Astrocyte of the hippocampus (primary cell): ENCODE results near the gene MRPS18A.

ENCODE experiments used
- DNase-seq: peaks from one replicate; pipeline ENCODE4 v3.0.0; 2011; ENCODE audit warnings: low read depth, low spot score

The MRPS18A gene

DNA sequence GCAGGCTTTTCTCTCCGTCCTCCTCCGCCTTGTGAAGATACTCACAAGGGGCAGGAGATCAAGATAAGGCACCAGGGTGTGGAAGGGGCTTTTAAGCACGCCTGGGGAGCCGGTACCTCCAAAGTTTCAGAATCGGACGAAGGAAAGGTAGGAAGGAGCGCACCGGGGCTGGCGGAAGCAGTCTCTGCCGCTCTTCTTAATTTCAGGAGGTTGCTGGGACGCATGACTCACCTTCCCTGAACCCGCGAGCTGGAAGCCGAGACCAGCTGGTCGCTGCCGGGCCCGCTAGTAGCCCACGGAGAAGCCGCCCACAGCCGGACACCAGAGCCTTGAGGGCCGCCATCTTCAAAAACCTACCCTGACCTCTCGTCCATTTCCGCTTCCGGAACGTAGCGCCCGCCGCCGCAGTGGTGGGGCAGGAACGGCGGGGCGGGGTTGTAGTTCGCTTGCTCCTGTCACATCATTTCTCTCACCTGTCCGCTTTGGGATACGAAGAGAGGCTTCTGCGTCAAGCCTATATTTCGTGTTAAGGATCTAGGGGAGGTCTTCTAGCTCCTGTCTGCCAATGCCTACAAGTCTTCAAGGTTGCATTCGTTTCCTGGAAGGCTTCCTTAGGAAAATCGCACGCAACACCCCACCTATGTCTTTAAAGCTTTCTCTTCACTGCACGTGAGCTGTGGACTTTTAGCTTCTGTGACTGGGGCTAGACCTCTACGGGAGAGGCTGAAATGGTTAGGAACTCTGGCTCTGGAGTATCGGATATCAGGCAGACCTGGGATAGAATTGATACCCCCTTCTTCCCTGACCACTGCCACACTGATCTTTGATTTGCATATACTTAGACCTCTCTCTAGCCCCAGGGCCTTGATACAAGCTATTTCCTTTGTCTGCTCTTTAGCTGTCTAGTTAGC is at the start of gene MRPS18A:
MRPS18A (minus strand) TSS at position 355 of the 911 bp plus-strand sequence; CDS start at position 343, 12 bp downstream.
- peak; percentile 85 for DNase-seq

DNA sequence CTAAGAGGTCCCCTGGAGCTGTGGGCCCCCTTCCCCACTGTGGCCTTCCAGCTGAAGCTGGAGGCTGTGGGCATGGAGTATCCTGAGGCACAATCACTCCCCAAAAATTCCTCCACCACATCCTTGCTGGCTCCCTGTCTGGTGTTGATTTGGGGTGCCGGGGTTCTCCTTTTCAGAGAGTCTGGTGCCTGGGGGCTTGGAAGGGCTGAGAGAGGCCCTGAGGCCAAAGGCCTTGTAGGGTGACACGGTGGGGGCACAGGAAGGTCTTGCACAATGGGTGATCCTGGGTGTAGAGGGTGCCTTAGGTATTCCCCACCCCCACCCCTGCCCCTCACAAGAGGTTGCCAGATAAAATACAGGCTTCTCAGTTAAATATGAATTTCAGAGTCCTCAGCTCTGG is 49.3 kb upstream of the MRPS18A start:
- no peak for DNase-seq

DNA sequence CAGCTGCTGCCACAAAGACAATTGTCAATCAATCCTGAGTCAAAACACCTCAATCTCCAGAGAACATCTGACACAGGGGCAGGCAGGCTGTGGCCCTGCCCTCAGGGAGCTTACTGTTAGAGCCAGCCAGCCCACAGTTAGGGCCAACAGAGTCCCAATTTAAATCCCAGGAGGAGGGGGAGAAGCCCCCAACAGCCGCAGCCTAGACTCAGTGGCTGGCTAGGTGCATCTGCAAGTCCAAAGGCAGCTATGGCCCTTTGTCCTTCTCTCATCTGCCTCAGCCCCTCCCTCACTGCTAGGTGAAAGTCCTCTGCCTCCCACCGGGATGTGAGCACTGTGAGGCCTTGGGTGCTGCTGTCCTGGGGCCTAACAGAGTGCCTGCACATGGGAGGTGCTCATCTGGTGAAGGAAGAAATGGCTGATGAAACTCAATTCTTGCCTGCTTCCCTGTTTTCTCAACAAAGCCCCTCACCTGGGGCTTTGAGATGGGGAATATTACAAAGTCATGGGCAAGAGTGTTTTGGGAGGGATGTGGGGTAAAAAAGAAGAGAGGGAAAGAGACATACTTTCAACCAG is 48.7 kb upstream of the MRPS18A start:
- no peak for DNase-seq

DNA sequence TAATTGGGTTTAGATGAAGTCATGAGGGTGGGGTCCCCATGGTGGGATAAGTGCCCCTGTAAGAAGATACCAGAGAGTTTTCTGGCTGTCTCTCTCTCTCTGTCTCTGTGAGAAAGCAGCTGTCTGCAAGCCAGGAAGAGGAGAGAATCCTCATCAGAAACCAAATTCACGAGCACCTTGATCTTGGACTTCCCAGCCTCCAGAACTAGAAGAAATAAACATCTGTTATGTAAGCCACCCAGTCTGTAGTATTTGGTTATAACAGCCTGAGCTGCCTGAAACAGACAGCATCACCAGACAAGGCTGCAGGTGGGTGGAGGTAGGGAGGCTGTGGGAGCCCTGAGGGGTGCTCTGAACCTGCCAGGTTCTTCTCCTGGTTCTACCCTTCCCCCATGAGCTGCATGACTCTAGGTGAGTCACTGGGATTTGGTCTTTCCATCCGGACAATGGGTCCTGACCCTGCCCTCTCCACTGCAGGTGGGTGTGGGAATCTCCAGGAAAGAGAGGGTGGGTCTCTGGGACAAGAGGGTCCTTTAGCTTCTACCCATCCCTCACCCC is 48.1 kb upstream of the MRPS18A start:
- DNase-seq = no peak

DNA sequence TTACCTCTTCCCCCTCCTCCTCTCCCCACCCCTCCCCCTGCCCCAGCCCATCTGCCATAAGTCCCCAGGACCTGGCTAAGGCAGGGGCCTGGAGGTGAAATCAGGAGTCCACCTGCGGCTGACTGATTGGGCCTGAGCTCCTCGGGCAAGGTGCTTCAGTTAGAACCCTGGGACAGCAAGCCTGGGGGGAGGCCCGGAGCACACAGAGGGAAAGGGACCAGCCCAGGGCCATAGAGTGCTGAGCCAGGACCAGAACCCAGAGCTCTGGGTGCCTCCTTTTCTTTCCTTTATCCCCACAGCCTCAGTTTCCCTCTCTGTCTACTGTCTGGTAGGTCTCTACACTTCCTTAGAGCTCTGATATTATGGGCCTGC is 46.7 kb upstream of the MRPS18A start:
- no peak for DNase-seq

DNA sequence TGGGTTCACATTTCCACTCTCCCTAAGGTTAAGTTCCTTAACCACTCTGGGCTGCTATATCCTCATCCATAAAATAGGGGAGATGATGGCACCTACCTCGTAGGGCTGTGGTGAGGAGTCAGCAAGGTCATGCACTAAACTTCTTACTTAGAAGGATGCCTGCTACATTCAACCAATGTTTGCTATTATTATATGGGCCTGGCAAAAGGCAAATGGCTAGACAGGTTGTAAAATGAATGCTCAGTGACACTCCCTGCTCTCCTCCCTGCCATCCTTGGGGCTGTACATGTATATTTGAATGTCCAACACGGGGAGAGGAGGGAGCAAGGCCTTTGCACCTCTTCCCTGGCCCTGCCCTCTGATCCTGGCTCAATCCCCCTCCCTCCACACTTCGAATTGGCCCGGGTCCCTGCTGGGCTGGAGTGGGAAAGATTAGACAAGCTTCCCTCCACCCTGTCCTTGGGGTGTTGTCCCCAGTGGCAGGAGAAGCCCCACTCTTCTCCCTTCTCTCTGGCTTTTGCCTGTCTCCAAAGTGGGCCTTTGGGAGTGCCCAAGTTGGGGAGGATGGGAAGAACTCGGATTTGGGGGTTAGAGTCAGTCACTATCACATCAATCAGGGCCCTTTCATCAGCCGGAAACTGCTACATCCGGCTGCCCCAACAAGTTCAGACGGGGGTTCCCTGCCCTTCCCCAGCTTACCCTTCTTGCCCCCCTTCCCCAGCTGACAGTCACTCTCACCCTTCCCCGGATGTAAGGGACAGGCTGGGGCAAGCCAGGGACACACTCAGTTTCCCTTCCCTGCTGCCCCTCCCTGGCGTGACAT is 46.1 kb upstream of the MRPS18A start:
- no peak for DNase-seq

DNA sequence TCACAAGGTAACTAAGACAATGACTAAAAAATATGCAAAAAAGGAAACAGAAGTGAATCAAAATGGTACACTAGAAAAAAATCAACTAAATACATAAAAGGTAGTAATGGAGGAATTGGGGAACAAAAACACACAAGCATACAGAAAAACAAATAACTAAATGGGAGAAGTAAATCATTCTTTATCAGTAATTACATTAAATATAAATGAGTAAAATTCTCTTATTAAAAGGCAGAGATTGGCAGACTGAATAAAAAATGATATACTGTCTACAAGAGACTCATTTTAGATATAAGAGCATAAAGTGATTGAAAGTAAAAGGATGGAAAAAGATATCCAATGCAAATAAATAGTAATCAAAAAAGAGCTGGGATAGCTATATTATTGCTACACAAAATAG is 43.0 kb upstream of the MRPS18A start:
- DNase-seq = no peak

DNA sequence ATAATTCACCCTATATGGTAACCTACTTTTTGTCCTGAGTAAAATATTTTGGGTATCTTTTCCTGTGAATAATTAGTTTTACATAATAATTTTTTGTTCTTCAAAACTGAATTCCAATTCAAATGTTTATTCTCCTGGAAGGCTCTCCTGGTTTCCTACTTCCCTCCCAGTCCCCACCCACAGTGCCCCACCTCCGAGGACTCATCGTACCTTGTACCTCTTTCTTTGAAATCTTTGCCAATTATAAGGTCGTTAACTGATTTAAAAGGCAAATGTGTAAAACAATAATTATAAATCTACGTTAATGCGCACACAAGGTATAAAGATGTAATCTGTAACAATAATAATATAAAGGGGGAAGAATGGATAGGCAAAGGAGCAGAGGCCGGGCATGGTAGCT is 41.9 kb upstream of the MRPS18A start:
- DNase-seq = no peak

DNA sequence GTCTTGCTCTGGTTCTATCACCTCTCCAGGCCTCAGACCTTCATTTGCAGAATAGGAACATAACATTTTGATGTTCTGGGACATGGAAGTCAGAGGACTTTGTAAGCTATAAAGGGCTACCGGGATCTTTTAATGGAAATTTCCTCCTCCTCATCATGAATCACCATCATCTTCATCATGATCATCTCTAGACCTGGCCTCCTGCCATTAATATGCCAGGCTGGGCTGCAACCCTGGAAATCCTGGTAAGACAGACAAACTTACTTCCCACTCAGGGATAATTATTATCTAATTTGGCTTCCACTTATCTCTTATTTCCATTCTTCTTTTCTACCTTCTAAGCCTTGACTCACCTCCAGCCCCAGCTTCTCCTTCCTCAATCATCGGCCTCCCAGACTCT is 41.0 kb upstream of the MRPS18A start:
- no peak for DNase-seq

DNA sequence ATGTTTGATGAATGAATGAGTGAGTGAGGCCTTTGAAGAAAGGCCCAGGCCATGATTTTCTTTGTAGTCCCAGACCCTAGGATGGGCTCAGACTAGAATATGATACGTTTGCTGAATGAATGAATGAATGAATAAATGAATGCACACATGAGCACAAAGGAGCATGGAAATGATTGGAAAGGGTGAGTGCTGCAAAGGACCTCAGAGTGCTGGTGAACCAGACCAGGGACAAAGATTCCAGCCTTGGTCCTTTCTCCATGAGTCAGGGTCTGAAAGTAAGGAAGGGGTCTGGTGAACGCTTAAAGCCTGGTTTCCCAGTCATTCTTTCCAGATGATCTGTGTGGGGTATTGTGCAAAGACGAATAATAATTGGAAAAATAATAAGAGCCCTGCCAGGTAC is 40.0 kb upstream of the MRPS18A start:
- no peak for DNase-seq

DNA sequence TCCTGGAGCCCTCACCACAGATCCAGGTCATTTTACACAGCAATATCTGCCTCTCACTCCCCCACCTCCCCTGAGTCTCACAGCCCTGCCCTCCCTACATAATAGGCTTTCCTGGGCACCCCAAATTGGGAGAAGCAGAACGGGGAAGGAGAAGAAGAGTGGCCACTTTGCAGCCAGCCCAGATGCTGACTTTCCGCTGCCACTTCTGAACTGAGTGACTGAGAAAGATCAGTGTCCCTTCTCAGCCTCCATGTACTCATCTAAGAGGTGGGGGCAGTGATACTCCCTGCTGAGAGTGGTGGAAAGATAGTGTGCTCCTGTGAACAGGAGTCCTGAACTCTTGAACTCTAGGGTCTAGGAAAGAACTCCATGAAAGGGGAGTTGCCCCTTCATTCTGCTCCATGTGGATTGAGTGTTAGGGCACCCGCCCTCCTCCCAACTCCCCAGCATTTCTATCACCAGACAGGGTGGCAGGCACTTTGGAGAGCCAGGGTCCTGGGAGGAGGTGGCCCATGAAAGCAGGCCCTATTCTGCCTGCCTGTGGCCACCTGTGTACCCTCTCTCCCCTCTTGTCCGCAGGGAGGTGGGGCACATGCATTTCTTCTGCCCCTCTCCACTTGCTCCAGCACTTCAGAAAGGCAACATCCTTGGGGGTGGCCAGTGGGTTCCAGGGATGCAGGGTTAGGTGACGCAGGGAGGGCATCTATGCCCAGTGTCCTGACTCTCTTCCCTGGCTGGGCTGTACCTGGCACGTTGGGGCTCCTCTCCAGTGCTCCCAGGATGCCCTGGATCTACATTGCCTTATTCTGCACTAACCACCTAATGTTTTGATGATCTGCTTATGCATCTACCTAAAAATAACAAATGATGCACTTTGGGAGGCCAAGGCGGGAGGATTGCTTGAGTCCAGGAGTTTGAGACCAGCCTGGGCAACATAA is 38.3 kb upstream of the MRPS18A start:
- no peak for DNase-seq

DNA sequence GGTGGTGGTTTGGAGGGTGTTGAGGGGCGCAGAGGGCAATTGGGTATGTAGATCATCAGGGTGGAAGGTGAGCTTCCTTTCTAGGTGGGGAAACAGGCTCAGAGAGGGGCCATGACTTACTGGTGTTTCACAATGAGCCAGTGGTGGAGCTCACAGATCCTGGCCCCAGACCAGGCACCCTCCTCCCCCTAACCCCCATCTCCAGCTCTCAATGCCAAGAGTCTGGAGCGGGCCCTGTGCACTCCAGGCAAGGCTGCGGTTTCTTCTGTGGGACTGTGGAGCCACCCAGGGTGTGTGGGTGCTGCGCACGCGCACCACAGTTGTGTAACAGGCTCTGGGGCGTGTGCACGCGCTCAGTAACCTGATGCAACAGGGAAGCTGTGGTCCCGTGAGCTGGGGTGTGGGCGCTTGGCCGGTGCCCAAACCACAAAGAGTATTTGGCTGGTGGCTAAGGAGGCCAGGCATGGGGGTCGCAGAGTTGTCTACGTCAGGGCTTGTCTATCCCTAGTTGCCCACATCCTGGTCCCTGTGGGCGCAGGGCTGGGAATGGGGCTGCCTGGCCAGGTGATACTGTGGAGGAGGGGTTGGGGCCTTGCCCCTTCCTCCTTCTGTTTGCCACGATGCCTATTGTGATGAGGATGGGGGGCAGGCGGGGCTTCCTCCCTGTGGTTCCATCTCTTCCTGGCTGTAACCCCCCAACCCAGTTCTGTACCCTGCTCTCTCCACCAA is 37.5 kb upstream of the MRPS18A start:
- DNase-seq = peak; percentile 88

DNA sequence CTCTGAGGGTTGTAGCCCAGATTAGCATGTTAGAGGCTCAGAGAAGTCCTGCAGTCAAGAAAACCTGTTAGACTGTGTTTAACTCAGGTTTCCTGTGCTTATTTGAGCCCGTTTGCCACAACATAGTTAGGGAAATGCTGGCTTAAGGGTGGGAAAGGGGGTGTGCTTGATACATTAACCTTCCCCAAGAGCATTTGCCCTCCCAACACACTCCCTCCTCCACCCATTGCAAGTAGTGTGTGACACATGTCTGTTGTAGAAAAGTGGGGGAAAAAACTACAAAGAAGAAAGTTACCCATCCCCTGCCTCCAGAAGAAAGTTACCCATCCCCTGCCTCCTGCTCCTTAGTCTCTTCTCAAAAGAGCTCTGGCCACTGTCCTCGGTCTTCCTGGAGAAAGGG is 36.8 kb upstream of the MRPS18A start:
- no peak for DNase-seq

DNA sequence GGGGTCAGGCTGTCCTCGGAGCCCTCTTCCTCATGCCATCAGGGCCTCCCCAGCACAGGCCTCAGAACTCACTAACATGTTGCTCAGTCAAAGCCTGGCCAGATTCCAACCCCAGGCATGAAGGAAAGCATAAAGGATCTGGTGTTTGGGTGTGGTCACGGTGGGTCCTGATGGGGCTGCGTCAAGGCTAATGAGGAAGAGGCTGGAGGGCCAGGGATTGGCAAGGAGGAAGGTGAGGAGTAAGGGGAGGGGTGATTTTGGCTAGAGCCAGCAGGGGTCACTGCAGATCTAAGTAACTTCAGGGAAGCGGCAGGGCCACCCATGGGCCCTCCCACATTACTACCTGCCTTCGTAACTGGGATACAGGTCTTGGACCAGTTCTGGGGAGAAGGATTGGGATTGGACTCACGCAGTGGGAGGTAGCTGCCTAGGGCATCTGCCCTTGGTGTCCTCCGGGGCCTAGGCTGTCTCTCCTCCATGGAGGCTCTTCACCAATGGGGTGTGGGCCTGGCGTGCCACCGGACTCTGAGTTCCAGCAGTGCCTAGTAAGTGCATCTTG is 36.2 kb upstream of the MRPS18A start:
- DNase-seq = peak; percentile 68

DNA sequence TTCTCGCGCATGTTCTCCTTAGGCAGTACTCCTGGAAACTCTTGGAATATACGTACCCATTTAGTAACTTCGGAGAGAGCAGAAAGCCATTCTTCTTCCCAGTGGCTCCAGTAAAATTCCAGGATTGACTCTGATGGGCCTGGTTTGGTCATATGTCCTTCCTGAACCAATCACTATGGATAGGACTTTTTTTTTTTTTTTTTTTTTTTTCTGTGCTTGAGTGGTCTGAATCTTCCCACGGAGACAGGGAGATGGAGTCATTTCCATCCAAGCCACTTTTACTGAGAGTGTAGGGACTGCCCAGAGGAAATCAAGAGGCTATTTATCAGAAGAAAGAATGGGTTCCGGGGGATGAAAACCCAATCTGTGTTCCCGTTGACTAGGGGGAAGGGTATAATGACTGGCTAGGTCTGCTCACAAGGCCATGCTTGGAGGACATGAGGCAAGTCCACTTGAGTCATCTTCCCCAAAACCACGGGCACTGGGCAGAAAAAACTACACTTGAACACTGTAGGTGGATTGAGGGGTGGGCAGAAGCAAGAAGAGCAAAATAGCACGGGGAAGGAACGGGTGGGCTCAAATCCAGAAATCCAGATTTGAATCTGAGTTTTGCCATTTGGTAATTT is 35.4 kb upstream of the MRPS18A start:
- DNase-seq = no peak

DNA sequence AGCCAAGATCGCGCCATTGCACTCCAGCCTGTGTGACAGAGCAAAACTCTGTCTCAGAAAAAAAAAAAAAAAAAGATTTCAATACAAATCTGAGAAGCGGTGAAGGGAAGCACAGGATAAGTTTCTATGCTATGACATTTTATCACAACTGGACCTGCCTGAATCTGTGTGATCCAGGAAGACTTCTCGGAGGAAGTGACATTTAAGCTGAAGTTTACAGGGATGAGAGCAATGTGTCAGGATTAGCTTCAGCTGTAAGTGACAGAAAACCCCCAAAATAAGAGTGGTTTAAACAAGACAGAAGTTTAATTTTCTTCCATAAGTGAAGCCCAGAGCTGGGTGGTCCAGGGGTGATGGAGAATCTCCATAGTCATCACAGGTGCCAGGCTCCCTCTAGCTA is 33.4 kb upstream of the MRPS18A start:
- DNase-seq = no peak

DNA sequence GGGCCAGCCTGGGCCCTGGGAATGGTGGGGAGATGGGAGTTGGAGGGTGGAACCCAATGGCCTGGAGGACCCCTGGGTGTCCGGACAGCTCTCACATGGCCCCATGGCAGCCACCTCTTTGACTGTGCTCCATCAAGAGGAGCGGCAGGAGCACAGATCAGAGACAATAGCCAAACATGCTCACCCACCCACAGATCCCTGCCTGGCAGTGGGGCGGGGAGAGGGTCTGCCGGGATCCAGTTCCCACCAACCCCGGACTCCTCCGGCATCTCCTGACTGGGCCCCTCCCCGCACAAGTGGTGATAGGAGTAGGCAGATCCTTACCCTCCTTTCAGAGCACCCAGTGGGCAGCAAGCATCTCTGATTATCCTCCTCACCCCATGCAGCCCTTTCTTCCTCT is 31.9 kb upstream of the MRPS18A start:
- DNase-seq = no peak

DNA sequence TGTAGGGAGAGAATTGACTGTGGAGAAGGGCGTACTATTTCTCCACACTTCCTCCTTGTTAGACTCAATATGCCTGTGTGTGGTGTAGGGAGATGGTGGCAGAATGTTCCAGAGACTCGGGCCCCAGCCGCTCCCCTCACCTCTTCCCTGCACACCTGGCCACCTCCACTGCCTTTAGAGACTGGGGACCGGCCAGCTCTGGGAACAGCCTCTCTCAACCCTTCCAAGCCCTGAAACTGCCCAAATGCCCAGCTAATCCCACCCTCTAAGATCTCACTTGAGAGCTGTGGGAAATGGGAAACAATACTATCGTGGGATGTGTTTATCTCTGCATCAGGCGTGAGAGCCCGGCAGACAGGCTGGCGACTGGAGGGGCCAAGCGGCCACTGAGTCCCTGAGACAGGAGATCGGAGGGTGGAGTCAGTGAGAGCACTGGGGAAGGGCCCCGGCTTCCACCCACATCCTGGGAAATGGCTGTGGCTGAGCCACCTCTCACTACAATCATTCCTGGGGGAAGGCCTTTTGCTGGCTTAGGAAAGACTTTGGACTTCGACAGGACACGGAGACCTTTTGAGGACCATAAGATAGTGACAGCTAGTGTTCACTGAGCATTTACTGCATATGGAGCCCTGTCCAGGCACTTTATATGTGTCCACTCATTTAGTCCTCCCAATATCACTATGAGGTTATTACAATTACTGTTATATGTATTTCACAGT is 31.0 kb upstream of the MRPS18A start:
- DNase-seq = no peak

DNA sequence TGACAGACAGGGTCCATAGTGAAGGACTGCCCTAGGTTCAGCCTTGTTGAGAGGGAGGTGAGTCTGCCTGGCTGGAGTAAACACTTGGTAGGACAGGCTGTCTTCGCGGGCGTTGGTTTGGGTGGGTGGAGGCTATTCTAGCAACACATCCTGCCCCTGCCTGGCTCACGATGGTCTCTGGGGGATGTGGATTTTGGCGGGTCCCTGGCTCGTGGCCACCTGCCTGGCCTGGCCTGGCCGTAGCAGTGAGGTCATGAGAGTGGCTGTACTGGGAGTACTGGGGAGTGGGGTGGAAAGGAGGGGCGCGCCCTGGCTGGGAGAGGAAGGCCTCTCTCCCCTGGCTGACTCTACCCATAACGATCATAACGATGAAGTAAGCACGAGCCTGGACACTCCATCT is 30.2 kb upstream of the MRPS18A start:
- DNase-seq = no peak
